HepG2 (cell line): ENCODE data around the gene RPUSD2. TPM values are rescaled to one million over a fixed set of nuclear protein-coding genes. Genes with fewer than 3 reads are reported as not detected.

ENCODE experiments used
- BRCA1 ChIP-seq: sonication (generic); formaldehyde crosslinking; IDR thresholded peaks from 2 replicates; pipeline ENCODE4 v1.4.0; 2020; ENCODE audit warnings: missing genetic modification reagents
- DZIP1 ChIP-seq: sonication (generic); formaldehyde crosslinking; IDR thresholded peaks from 2 replicates; pipeline ENCODE4 v1.5.0; 2020; ENCODE audit warnings: mild to moderate bottlenecking, missing genetic modification reagents
- FOXJ3 ChIP-seq: sonication (generic); formaldehyde crosslinking; IDR thresholded peaks from 2 replicates; pipeline ENCODE4 v1.4.0; 2020; ENCODE audit warnings: missing genetic modification reagents, mild to moderate bottlenecking, borderline replicate concordance
- HOXA7 ChIP-seq: sonication (generic); formaldehyde crosslinking; IDR thresholded peaks from 2 replicates; pipeline ENCODE4 v1.8.1; 2022; ENCODE audit warnings: mild to moderate bottlenecking, missing genetic modification reagents, moderate library complexity
- MYPOP ChIP-seq: sonication (generic); formaldehyde crosslinking; IDR thresholded peaks from 2 replicates; pipeline ENCODE4 v1.8.1; 2023; ENCODE audit warnings: mild to moderate bottlenecking, moderate library complexity, missing genetic modification reagents
- ONECUT2 ChIP-seq: sonication (generic); formaldehyde crosslinking; IDR thresholded peaks from 2 replicates; pipeline ENCODE4 v1.4.0; 2020; ENCODE audit warnings: missing genetic modification reagents
- ZNF10 ChIP-seq: sonication (generic); formaldehyde crosslinking; IDR thresholded peaks from 2 replicates; pipeline ENCODE4 v1.4.0; 2020; ENCODE audit warnings: mild to moderate bottlenecking, low read depth, missing genetic modification reagents, borderline replicate concordance
- ZNF83 ChIP-seq: sonication (generic); formaldehyde crosslinking; IDR thresholded peaks from 2 replicates; pipeline ENCODE4 v1.4.0; 2020; ENCODE audit warnings: missing genetic modification reagents, mild to moderate bottlenecking, borderline replicate concordance
- ZNF850 ChIP-seq: sonication (generic); formaldehyde crosslinking; conservative IDR thresholded peaks from 2 replicates; pipeline ENCODE4 v1.9.0; 2021; ENCODE audit warnings: mild to moderate bottlenecking, missing genetic modification reagents
- polyA plus RNA-seq, 8 experiments: library from polyadenylated mRNA; depleted of rRNA in 3 of 8; stranded (reverse) in 7 of 8; unstranded in 1 of 8; fragments of >200 nt; fragmentation: Illumina TruSeq in 4 of 8; extraction: Trizol in 4 of 8; gene quantifications; 2 replicates each; pipeline versions ENCODE4 v1.2.1 to v1.2.3, GENCODE V29; 2011 to 2016; ENCODE audit warnings: low read depth in 4 of 8, missing spikeins in 1 of 8, mixed read lengths in 1 of 8; ENCODE audit not compliant: insufficient read depth in 1 of 8
- total RNA-seq, 5 experiments: library from RNA; depleted of rRNA; stranded (reverse); fragments of >200 nt; fragmentation: Illumina TruSeq; extraction: Trizol; gene quantifications; 2 replicates each; pipeline ENCODE4 v1.2.3, GENCODE V29; 2016; ENCODE audit warnings: low read depth in 1 of 5
- TF ChIP-seq, protein P1 (sequence below): sonication (generic); formaldehyde crosslinking; IDR thresholded peaks from 2 replicates; pipeline ENCODE4 v1.9.0; 2022; ENCODE audit warnings: missing genetic modification reagents, mild to moderate bottlenecking, borderline replicate concordance
- TF ChIP-seq, protein P2 (sequence below): sonication (generic); formaldehyde crosslinking; IDR thresholded peaks from 2 replicates; pipeline ENCODE4 v1.9.0; 2022; ENCODE audit warnings: low read depth, missing genetic modification reagents
- TF ChIP-seq, protein P3 (sequence below): sonication (generic); formaldehyde crosslinking; IDR thresholded peaks from 2 replicates; pipeline ENCODE4 v1.5.1; 2020; ENCODE audit warnings: mild to moderate bottlenecking, missing genetic modification reagents, borderline replicate concordance
- TF ChIP-seq, protein P4 (sequence below): sonication (generic); formaldehyde crosslinking; IDR thresholded peaks from 2 replicates; pipeline ENCODE4 v1.4.0; 2020; ENCODE audit warnings: missing genetic modification reagents, mild to moderate bottlenecking, borderline replicate concordance

RPUSD2 gene
- total and polyA plus RNA-seq, 2 of the 13 experiments (the other 11 are each of a cell fraction or from before 2014, with no cell fraction given): 8.6 to 14.5 TPM

DNA sequence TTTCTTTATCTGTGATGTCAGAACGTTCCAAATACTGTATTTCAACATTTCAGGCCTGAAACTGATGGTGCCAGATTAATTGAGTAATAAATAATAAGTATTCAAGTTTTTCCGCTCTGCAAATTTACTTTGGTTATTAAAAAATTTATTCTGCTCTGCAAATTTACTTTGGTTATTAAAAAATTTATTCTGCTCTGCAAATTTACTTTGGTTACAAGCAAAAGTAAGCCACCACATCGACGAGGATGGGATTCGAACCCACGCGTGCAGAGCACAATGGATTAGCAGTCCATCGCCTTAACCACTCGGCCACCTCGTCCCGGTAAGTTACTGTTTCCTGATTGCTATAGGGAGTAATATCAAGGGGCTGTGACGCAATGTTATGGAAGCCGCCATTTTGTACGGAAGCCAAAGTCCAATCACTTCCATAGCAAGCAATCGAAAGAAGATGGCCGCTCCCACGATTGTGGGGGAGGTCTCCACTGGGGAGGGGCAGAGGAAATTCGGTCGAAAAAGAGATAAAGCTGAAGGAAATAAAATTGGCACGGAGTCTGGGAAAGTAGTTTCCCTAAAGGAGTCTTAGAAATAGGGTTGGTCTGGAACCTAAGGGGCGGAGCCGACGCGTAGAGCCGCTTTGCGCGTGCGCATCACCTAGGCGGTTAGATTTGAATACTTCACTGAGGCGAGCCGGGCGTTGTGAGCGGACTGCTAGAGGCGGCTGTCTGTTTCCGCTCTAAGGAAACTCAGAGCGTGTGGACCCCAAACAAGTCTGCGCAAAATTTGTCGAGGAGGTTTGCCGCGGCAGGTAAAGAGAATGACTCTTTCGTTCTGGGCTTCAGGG, 24.7 kb downstream of the RPUSD2 start, which contains the start of gene KNL1 (continued):
- no peak for TF ChIP-seq DZIP1 (CRISPR knock-in tag)
- TF ChIP-seq, protein P1, sequence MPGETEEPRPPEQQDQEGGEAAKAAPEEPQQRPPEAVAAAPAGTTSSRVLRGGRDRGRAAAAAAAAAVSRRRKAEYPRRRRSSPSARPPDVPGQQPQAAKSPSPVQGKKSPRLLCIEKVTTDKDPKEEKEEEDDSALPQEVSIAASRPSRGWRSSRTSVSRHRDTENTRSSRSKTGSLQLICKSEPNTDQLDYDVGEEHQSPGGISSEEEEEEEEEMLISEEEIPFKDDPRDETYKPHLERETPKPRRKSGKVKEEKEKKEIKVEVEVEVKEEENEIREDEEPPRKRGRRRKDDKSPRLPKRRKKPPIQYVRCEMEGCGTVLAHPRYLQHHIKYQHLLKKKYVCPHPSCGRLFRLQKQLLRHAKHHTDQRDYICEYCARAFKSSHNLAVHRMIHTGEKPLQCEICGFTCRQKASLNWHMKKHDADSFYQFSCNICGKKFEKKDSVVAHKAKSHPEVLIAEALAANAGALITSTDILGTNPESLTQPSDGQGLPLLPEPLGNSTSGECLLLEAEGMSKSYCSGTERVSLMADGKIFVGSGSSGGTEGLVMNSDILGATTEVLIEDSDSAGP (CRISPR knock-in tag): peak; percentile 57; the same call in 1 of the 2 replicates
- TF ChIP-seq, protein P2, sequence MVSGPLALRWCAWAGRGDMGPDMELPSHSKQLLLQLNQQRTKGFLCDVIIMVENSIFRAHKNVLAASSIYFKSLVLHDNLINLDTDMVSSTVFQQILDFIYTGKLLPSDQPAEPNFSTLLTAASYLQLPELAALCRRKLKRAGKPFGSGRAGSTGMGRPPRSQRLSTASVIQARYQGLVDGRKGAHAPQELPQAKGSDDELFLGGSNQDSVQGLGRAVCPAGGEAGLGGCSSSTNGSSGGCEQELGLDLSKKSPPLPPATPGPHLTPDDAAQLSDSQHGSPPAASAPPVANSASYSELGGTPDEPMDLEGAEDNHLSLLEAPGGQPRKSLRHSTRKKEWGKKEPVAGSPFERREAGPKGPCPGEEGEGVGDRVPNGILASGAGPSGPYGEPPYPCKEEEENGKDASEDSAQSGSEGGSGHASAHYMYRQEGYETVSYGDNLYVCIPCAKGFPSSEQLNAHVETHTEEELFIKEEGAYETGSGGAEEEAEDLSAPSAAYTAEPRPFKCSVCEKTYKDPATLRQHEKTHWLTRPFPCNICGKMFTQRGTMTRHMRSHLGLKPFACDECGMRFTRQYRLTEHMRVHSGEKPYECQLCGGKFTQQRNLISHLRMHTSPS (CRISPR knock-in tag): no peak
- no peak for TF ChIP-seq MYPOP (CRISPR knock-in tag)
- peak; percentile 55; the same call in 1 of the 2 replicates for TF ChIP-seq ONECUT2 (CRISPR knock-in tag)
- TF ChIP-seq HOXA7 (CRISPR knock-in tag): no peak
- TF ChIP-seq ZNF850 (CRISPR knock-in tag): no peak
- 0 out of 2 replicates have a peak, but pooled peaks have one; percentile 33 for TF ChIP-seq BRCA1 (CRISPR knock-in tag)
- TF ChIP-seq ZNF83 (CRISPR knock-in tag): no peak
- TF ChIP-seq, protein P3, sequence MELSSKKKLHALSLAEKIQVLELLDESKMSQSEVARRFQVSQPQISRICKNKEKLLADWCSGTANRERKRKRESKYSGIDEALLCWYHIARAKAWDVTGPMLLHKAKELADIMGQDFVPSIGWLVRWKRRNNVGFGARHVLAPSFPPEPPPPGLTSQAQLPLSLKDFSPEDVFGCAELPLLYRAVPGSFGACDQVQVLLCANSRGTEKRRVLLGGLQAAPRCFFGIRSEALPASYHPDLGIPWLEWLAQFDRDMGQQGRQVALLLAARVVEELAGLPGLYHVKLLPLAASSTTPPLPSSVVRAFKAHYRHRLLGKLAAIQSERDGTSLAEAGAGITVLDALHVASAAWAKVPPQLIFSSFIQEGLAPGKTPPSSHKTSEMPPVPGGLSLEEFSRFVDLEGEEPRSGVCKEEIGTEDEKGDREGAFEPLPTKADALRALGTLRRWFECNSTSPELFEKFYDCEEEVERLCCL: 0 out of 2 replicates have a peak, but pooled peaks have one; percentile 17
- TF ChIP-seq, protein P4, sequence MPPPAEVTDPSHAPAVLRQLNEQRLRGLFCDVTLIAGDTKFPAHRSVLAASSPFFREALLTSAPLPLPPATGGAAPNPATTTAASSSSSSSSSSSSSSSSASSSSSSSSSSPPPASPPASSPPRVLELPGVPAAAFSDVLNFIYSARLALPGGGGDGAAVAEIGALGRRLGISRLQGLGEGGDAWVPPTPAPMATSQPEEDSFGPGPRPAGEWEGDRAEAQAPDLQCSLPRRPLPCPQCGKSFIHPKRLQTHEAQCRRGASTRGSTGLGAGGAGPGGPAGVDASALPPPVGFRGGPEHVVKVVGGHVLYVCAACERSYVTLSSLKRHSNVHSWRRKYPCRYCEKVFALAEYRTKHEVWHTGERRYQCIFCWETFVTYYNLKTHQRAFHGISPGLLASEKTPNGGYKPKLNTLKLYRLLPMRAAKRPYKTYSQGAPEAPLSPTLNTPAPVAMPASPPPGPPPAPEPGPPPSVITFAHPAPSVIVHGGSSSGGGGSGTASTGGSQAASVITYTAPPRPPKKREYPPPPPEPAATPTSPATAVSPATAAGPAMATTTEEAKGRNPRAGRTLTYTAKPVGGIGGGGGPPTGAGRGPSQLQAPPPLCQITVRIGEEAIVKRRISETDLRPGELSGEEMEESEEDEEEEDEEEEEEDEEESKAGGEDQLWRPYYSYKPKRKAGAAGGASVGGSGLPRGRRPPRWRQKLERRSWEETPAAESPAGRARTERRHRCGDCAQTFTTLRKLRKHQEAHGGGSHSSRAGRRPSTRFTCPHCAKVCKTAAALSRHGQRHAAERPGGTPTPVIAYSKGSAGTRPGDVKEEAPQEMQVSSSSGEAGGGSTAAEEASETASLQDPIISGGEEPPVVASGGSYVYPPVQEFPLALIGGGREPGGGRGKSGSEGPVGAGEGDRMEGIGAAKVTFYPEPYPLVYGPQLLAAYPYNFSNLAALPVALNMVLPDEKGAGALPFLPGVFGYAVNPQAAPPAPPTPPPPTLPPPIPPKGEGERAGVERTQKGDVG (CRISPR knock-in tag): no peak
- peak; percentile 55 for TF ChIP-seq FOXJ3 (CRISPR knock-in tag)
- no peak for TF ChIP-seq ZNF10 (CRISPR knock-in tag)
